NCI-H2196 treated with DMSO at 0.1 percent for 48 hours (cell line): ENCODE measurements around the gene BSCL2.
"Not testable (repeated sequence)": the region's sequence is repeated elsewhere in the genome, so short reads cannot be mapped to it uniquely, and the experiment has no call there.

Experiments used
- DNase-seq: peaks from one replicate; lab custom pipeline; 2025; ENCODE audit not compliant: unreplicated experiment; lab: John Stamatoyannopoulos, UW

The BSCL2 gene

DNA sequence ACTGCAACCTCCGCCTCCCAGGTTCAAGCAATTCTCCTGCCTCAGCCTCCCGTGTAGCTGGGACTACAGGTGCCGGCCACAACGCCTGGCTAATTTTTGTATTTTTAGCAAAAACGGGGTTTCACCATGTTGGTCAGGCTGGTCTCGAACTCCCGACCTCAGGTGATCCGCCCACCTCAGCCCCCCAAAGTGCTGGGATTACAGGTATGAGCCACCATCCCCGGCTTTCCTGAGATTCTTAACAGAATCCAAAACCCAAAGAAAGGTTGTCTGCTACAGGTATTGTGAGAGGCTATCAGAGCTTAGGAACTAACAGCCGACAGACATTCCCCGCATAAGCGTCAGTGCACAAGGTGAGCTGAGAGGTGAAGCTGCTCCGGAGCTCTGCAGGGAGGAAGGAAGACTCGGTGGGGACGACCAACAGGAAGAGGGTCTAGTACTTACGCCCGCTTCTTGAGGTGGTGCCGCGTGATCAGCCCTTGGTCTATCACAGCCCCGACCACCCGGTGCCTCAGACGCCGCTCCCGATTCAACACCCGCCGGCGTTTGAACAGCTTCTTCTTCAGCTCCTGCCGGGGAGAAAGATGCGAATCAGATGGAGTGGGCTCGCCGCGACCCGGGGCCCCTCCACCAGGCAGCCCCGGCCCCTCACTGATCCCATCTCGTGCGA lies 42.7 kb downstream of the BSCL2 start:
- DNase-seq = no peak

- DNase-seq = no peak
These were observed 50.3 kb downstream of the BSCL2 start for GRCh38 chr11:62656796-62657429.

DNA sequence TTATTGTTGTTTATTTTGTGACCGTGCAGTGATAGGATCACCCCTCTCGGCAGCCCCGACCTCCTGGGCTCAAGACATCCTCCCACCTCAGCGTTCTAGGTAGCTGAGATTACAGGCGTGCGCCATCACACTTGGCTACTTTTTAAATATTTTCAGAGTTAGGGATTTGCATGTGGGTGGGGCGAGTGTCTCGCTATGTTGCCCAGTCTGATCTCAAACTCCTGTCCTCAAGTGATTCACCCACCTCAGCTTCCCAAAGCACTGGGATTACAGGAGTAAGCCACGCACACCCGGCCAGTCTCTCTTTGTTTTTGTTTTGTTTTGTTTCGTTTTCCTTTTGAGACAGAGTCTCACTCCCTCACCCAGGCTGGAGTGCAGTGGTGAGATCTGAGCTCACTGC lies 52.9 kb downstream of the BSCL2 start:
- DNase-seq = no peak

DNA sequence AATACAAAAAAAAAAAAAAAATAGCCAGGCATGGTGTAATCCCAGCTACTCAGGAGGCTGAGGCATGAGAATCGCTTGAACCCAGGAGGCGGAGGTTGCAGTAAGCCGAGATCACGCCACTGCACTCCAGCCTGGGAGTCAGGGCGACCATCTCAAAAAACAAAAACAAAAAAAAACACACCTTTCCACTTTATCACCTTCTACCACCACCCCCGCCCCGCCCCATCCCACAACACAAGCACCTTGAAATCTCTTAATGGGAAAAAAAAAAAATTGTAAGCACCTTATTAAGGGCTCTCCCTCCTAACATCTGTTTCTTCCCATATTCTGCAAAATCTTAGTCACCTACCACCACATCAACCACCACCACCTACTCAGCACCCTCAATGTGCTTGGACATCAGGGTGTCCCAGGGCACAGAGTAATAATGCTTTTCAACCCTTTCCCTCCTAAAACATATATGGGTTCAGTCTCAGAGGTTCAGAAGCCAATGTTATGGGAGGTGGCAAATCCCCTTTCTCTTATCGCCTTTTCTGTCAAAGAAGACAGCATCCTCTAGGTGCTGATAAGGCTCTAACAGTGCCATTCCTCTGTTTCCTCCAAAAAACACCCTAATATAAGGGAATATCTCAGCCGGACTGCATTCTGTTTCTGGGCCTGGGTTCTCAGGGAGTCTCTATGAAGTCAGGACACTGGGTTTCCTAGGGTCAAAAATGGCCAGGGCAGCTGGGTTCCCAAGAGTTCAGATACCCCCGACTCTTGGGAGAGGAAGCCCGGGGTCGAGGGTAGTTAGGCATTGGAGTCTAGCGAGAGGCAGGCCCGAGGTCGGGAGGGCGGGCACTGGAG lies 54.8 kb downstream of the BSCL2 start:
- no peak for DNase-seq

GRCh38 chr11:62650283-62650682 lies 56.9 kb downstream of the BSCL2 start:
- DNase-seq = not testable (repeated sequence)

DNA sequence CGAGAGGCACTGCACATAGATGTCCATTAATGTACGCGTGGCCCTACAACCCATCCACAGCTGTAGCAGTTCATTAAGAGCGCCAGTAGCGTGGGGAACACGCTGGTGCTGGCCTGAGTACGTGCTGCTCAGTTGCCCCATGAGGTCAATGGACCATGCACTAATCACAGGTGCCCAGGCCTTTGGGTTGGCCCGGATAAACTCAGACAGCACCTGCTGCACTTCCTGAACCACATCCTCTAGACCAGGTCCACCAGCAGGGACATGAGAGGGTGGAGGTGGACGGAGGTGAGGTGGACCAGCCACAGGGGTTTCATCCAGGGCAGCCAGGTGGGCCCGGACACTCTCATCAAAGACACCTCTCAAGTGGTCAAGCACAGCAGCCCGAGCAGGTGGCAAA lies 57.7 kb downstream of the BSCL2 start:
- DNase-seq = no peak

- no peak for DNase-seq
These were observed 58.3 kb downstream of the BSCL2 start for GRCh38 chr11:62648967-62649364.

GRCh38 chr11:62648185-62648966 lies 58.8 kb downstream of the BSCL2 start:
- no peak for DNase-seq

DNA sequence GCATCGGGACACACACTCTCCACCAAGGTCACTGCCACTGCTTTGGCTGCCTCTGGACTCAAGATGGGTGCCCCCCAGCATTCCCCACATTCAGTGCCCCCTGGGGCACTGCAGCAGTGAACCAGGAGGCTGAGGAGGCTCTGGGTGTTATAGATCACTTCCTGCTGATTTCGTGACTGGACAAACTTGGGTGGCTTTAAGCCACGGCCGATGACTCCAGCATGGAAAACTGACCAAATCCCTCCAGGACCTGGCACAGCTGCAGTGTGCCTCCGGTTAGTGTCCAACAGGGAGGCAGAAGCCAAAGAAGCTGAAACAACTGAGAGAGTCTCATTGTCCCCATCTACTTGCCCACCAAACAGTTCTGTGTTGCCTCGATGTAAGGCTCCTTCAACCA lies 59.6 kb downstream of the BSCL2 start:
- no peak for DNase-seq

GRCh38 chr11:62646825-62647608 lies 60.2 kb downstream of the BSCL2 start:
- no peak for DNase-seq

DNA sequence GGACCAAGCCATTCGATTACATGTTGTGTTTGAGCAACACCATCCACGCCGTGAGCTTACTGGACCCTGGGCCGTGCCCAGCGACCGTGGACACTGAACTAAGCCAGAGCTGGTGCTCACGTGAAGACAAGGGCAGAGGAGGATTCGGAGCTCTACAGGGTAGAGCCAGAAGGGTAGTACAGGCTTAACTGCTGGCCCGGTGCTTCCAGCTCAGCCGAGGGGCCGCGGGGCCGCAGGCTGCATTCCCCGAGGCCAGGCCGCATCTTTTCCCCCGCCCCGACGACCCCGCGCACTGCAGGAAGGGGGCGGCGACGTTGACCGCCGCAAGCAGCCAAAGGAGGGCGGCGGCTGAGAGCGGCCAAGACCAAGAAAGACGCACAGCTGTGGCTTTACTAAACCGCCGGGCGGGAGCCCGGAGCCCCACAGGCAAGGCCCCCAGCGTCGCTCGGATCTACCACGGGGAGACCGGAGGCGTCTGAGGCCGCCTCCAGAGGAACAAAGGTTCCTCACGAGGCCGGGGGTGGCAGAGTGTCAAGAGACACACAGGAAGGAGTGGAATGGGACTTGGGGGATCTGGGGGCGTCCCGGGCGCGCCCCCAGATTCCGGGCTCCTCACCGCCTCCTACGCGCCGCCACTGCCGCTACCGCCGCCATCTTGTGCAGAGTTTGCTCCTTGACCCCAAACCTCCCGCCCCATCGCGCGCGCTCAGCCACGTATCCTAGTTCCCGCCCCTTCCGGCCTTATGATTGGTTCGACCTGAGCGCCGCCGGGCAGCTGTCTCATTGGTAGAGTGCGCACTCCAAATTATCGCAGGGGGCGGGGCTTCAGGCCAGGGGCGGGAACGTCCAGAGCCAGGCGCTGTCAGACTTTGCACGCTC lies 61.0 kb downstream of the BSCL2 start, which contains the start of gene GANAB:
Gene GANAB (minus strand): TSS at position 668 of the 879 bp plus-strand sequence. CDS start 14 bp downstream, at position 654.
- peak; percentile 95 for DNase-seq

- DNase-seq = no peak
These were observed 61.6 kb downstream of the BSCL2 start for GRCh38 chr11:62645671-62645945.

DNA sequence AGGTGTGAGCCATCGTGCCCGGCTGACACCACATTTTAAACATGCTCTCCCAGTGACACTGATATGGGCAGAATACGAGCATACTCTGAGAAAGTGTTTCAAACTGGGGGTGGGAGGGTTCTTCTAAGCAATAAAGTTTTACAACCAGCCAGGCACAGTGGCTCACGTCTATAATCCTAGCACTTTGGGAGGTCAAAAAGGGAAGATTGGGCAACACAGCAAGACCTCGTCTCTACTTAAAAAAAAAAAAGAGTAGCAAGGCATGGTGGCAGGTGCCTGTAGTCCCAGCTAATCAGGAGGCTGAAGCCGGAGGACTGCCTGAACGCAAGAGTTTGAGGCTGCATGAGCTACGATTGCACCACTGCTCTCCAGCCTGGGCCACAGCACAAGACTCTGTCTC lies 63.0 kb downstream of the BSCL2 start:
- no peak for DNase-seq
